OCI-LY7 (cell line): ENCODE measurements around the gene OPRL1.

ENCODE experiments used
- EZH2phosphoT487 ChIP-seq: fragments of 200-600 bp; sonication (generic); IDR thresholded peaks from 2 replicates; pipeline ENCODE4 v1.6.1; 2018; ENCODE audit warnings: low read depth, borderline replicate concordance, mild to moderate bottlenecking, mixed run types, antibody characterized with exemption, low read length, moderate library complexity, mixed read lengths
- TF ChIP-seq, protein P1 (sequence below): fragments of 200-600 bp; sonication (generic); conservative IDR thresholded peaks from 2 replicates; pipeline ENCODE4 v1.5.1; 2014; ENCODE audit warnings: mild to moderate bottlenecking, antibody characterized with exemption, low read length, moderate library complexity, mixed read lengths

DNA sequence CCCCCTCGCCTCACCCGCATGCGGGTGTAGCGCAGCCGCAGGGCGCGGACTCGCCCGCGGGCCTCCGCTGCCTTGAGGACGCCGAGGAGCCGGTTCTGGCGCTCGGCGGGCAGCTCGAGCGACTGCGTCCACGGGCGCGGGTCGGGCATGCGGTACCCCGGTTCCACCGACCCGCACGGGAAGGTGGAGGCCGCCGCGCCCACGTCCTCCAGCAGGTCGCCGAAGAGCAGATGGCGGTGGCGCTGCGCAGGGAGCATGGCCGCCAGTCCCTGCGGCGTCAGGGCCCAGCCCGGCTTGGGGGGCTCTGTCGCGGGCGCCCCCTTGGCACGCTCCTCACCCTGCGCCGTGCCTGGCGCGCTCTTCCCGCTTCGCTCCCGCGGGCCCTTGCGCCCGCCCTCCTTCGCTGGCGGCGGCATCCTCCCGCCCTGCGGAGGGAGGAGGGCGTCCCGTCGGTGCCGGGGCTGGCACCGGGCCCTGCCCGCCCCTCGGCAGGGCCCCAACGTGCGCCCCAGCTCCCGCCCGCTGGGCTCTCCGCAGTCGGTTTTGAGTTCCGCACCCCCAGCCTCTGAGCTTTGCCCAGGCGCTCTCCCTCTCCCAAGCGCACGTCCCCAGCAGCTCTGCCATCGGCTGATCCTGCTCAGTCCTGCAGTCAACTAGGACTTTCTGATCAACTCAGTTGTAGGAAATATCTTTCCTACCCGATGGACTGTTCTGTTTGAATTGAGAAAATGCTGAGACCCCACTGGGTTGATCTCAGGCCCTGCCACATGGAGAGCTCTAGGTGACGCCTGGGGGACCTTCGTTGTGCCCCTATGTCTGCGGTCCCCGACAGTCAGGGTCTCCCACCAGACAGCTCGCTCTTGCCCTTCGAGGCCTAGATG, 4.2 kb downstream of the OPRL1 start, which contains the start of gene LKAAEAR1:
- TF ChIP-seq, protein P1, sequence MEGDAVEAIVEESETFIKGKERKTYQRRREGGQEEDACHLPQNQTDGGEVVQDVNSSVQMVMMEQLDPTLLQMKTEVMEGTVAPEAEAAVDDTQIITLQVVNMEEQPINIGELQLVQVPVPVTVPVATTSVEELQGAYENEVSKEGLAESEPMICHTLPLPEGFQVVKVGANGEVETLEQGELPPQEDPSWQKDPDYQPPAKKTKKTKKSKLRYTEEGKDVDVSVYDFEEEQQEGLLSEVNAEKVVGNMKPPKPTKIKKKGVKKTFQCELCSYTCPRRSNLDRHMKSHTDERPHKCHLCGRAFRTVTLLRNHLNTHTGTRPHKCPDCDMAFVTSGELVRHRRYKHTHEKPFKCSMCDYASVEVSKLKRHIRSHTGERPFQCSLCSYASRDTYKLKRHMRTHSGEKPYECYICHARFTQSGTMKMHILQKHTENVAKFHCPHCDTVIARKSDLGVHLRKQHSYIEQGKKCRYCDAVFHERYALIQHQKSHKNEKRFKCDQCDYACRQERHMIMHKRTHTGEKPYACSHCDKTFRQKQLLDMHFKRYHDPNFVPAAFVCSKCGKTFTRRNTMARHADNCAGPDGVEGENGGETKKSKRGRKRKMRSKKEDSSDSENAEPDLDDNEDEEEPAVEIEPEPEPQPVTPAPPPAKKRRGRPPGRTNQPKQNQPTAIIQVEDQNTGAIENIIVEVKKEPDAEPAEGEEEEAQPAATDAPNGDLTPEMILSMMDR, result peak; percentile 34; the same call in 1 of the 2 replicates
- TF ChIP-seq EZH2phosphoT487, result no peak
